OCI-LY1 (cell line): ENCODE data around the gene SHH.

Experiments
- EZH2 ChIP-seq: fragments of 200-600 bp; sonication (generic), shearing (Covaris generic); IDR thresholded peaks from 2 replicates; pipeline ENCODE4 v1.8.0; 2017; ENCODE audit warnings: borderline replicate concordance, mixed run types, mild to moderate bottlenecking, antibody characterized with exemption, low read length, moderate library complexity, mixed read lengths
- TF ChIP-seq, protein P1 (sequence below): fragments of 200-600 bp; sonication (generic), shearing (Covaris generic); IDR thresholded peaks from 2 replicates; pipeline ENCODE4 v1.5.1; 2017; ENCODE audit warnings: mild to moderate bottlenecking, antibody characterized with exemption, low read length, moderate library complexity, mixed read lengths

DNA sequence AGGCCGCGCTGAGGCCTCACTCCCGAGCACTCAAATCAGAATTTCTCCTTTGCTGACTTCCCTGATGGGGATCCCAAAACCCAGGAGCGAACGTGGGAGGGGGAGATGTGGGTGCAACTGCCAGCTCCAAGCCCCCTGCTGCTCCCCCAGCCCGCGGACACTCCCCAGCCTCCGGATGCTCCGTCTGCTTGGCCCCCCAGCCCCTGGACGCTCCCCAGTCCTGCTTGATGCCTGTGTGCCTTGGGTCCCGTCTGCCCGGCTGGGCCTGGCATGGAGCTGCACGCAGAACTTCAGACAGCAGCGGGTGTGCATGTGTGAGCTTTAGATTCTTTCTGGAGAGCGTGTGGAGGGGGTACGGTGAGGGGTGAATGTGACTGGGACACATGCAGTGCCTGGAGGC is 4.7 kb upstream of the SHH start:
- TF ChIP-seq, protein P1, sequence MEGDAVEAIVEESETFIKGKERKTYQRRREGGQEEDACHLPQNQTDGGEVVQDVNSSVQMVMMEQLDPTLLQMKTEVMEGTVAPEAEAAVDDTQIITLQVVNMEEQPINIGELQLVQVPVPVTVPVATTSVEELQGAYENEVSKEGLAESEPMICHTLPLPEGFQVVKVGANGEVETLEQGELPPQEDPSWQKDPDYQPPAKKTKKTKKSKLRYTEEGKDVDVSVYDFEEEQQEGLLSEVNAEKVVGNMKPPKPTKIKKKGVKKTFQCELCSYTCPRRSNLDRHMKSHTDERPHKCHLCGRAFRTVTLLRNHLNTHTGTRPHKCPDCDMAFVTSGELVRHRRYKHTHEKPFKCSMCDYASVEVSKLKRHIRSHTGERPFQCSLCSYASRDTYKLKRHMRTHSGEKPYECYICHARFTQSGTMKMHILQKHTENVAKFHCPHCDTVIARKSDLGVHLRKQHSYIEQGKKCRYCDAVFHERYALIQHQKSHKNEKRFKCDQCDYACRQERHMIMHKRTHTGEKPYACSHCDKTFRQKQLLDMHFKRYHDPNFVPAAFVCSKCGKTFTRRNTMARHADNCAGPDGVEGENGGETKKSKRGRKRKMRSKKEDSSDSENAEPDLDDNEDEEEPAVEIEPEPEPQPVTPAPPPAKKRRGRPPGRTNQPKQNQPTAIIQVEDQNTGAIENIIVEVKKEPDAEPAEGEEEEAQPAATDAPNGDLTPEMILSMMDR = no peak
- TF ChIP-seq EZH2 = no peak
